ENCODE results near the gene WDR53.
A peak's percentile ranks its signal among the peaks of the same experiment; 100 is the strongest.
"Not testable (repeated sequence)": the region's sequence is repeated elsewhere in the genome, so short reads cannot be mapped to it uniquely, and the experiment has no call there.

WDR53 gene

DNA sequence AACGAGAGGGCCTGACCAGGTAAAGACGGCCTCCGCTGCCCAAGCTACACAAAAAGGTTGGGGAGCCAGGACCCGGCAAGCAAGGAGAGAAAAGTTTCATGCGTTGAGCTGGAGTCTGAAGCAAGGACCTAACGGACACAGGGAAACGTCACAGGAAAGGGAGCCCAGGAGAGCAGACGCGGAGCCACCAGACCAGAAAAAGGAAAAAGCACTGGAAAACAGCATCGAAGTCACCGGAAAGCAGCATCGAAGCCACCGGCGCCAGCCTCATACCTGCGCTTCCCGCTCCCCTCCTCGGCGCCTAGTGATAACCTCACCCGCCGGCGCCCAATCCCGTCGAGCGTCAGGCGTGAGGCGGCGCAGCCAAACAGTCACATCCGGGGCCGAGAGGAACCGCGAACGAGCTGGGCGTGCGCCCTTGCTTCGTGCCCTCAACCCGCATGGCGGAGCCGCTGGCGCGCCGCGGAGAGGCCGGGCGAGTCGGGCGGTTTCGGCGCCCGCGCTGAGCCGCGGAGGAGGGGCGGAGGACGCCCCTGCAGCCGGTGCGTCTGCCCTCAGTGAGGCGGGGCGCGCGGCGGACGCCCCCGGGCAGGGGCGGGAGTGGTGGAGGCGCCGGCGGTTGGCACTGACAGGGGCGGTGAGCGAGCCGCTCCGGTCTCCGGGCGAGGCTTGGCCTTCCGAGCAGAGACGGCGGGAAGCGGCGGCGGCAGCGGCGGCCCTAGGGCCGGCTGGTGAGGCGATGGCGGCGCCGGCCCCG lies at the start of gene WDR53, which contains the start of gene FBXO45:
Gene WDR53 (minus strand): TSS at position 309 of the 757 bp plus-strand sequence. CDS start 7,079 bp downstream, outside the sequence.
Gene FBXO45 (plus strand): TSS at position 415 of the 757 bp plus-strand sequence. CDS start 325 bp downstream, at position 740.
- DNase-seq: peak; percentile 93

DNA sequence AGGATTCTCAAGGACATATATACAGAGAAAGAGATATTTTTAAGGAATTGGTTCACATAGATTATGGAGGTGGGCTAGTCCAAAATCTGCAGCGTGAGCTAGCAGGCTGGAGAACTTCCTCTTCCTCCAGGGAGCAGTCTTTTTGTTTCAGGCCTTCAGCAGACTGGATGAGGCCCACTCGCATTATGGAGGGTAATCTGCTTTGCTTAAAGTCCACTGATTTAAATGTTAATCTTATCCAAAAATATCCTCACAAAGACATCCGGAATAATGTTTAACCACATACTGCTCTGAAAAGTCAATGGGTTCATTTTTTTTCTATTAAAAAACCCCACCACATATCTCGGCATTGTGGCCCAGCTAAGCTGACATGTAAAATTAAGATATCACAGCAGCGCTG lies 48.9 kb upstream of the WDR53 start:
- no peak for DNase-seq

GRCh38 chr3:196615234-196615633 lies 46.9 kb upstream of the WDR53 start:
- not testable (repeated sequence) for DNase-seq

DNA sequence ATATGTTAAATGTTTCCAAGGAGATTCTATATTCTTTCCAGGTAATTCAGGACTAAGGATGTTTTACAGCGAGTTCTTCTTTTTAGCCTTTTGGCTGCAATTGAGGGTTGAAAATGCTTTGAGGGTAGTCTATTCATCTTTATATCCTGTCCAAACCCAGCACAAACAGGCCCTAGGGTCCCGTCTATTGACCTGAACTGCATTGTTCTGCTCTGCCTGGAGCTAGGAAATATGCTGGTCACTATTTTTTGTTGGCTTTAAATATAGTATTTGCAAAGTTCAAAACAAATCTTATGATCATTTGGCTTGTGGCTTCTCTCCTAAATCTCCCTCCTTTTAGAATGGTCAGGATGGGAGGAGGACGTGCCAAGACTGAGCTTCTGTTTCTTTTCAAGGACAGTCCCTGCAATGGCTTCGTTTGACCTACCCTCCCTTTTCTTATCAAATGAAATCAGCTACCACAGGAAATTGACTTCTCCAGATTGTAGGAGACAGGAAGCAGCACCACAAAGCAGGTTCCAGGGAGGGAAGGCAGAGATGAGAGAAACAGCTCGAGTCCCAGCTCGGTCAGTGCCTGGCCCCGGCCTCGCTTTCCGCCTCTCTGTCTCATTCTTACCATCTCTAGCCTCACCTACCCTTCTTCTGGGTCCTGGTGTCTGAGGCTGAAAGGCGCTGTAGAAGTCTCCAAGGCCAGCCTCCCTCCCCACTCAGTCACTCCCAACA lies 43.6 kb upstream of the WDR53 start:
- no peak for DNase-seq

DNA sequence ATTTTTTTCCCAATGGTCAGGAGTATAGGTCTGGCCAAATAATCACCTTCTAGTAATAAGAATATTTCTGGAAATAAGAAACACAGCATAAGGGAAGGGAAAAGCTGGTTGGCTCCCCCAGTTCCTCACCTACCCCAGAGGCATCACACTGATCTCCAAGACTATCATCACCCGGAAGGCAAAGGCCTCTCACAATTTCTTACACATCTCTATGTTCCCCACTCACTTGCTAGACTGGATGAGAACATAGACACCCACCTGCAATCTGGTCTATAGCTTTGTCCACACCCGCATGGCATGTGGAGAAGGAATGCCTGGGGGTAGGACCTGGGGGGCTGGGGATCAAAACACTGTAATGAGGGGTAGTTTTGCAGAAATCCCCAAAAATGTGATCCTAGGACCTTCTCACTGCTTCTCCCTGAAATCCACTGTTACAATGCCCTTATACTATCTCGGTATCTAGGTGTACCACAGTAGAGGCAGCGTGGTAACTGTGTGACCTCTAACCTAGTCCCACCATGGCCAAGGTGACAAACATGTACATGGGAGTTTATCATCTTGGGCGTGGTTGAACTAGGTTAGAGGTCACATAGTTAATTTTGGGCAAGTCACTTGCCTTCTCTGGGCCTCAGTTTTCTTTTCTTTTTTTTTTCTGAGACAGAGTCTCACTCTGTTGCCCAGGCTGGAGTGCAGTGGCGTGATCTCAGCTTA lies 41.6 kb upstream of the WDR53 start:
- no peak for DNase-seq

GRCh38 chr3:196609343-196609775 lies 41.0 kb upstream of the WDR53 start:
- peak; percentile 86 for DNase-seq

DNA sequence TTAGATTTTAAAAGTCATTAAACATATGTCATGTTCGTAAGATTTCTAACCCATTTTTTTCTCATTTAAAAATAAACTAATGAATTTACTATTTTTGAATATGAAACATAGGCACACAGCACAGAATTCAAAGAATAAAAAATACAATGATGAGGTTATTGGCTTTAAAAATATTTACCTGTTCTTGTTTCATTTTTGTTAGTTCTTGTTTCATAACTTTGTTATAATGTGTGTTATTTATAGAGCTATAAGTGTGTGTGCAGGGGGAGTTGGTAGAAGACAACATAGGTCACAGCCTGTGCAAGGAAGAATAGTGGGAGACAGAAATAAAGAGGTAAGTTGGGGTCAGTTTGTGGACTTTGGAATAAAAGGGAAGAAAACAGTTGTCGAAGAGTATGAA lies 40.3 kb upstream of the WDR53 start:
- no peak for DNase-seq

- peak; percentile 43 for DNase-seq
Observed at GRCh38 chr3:196604548-196604947, 36.2 kb upstream of the WDR53 start.

GRCh38 chr3:196603683-196604082 lies 35.3 kb upstream of the WDR53 start:
- DNase-seq: no peak

GRCh38 chr3:196602673-196603072 lies 34.3 kb upstream of the WDR53 start:
- DNase-seq: no peak

DNA sequence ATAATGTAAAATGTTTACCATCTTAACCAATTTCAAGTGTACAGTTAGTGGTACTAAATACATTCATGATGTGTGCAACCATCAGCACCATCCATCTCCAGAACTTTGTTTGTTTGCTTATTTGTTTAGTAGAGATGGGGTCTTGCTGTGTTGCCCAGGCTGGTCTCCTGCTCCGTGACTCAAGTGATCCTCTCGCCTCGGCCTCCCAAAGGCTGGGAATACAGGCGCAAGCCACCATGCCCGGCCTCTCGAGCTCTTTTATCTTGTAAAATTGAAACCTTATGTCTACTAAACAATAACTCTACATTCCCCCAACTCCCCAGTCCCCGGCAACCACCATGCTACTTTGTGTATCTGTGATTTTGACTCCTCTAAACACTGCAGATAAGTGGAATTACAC lies 32.0 kb upstream of the WDR53 start:
- DNase-seq: no peak

DNA sequence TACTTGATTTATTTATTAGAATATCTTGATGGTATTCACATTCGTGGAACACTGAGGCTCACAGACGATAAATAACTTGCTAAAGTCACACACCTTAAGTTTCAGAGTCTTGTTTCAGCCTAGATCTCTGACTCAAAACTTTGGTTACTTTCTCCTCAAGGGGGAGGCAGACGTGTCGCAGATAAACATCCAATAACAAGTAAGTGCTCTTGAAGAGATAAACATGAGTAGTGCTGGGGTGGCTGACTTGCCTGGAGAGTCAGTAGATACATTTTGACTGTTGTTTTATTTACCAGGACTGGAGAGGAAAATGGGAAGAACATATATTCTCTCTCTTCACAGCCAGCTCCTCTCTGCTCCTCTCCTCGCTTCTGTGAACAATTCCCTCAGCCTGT lies 31.4 kb upstream of the WDR53 start:
- DNase-seq: no peak

- peak; percentile 27 for DNase-seq
Observed at GRCh38 chr3:196597971-196598733, 29.8 kb upstream of the WDR53 start.

DNA sequence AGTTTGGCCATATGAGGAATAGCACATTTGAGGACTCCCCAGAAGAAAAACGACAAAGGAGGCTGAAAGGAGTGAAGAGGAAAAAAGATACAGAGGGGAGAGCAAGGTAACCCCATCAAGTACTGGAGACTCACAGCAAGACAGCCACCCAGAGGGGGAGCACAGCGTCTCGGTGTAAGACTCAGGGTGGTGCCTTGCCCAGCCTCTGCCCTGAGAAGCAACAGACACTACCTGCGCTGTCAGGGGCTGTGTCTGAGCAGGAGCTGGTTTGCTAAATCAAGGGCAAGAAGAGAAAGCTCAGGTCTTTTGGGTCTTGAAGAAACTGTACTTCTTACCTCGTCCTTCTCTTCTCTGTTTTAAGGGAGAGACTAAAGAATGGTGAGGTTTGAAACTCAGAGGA lies 28.0 kb upstream of the WDR53 start:
- DNase-seq: no peak

DNA sequence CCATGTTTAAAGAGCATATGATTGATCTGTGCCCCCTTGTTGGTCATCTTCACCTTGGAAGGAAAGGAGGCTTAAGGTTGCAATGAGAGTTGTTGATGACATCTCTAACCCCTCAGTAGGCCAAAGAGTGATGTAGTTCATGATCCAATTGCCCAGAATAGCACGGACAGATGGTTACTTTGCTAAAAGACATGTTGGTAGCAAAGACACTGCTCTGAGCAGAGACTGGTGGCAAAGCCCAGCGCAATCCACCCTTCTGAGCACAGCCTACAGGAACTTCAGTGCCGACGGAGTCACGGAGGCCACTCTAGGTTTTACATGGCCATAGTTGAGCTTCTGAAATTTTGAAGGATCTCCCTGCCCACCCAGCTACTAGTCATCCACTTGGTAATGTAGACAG lies 21.9 kb upstream of the WDR53 start:
- DNase-seq: no peak

GRCh38 chr3:196585044-196585757 lies 16.8 kb upstream of the WDR53 start:
- DNase-seq: no peak

DNA sequence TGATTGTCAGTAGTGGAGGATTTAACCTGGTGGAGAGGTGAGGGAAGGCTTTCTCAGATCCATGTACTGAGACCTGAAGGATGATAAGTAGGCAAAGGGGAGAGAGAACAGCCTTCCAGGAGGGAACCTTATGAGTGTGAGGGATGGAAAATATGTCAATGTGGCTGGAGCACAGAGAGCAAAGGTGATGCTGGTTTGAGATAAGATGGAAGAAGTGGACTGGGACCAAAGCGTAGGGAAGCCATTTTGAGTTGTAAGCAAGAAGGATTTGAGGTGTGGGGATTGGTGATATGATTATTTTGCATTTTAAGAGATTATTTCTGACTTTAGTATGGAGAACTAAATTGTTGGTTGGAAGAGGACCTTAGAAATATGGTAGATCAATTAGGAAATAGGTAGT lies 4.0 kb upstream of the WDR53 start:
- no peak for DNase-seq

DNA sequence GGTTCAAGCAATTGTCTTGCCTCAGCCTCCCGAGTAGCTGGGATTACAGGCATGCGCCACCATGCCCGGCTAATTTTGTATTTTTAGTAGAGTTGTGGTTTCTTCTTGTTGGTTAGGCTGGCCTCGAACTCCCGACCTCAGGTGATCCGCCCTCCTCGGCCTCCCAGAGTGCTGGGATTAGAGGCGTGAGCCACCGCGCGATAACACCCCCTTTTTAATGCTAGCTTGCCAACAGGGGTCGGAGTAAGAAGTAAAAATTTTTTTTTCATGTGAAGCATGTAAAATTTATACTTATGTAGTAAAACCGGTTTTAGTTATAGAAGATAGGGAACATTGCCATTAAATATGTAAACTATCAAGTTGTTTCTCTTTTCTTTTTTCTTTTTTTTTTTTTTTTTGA lies 2.0 kb upstream of the WDR53 start:
- not testable (repeated sequence) for DNase-seq

DNA sequence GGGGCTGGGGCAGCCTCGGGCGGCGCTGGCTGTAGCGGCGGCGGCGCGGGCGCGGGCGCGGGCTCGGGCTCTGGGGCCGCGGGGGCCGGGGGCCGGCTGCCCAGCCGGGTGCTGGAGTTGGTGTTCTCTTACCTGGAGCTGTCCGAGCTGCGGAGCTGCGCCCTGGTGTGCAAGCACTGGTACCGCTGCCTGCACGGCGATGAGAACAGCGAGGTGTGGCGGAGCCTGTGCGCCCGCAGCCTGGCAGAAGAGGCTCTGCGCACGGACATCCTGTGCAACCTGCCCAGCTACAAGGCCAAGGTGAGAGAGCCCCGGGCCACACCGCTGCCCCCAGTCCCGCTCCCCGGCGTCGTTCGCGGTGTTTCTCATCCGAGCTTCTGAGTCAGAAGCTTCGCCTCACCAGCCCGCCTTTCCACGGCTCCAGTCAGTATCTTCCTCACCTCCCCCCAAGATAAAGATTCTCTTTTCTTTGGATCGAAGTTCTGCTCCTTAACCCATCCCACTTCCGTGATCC lies 706 bp upstream of the WDR53 start:
- peak; percentile 50 for DNase-seq

GRCh38 chr3:196563721-196564225 lies 4.6 kb downstream of the WDR53 start:
- peak; percentile 7 for DNase-seq

GRCh38 chr3:196559826-196560225 lies 8.5 kb downstream of the WDR53 start:
- no peak for DNase-seq

DNA sequence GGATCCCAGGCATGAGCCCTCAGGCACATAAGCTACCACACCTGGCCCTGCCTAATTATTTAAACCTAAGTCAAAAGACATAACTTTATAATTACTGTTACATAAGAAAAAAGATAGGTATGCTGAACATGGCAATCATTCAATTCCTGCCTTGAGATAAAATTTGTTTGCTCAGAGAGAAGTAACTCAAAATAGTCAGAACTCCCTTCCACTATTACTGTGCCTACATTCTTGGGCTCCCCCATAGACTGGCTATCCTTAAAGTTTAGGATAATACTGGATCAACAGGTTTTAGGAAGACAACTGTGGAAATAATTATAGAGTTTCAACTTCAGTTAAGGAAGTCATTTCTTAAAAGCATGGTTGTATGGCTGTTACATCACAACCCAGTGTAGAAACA lies 9.9 kb downstream of the WDR53 start:
- DNase-seq: no peak
